ENCODE results near the gene SPEM1.

- TF ChIP-seq CTCF (IDR thresholded peaks at IDR 0.05; ENCODE audit: low read depth, low read length) (no peak), EZH2phosphoT487 (IDR thresholded peaks at IDR 0.05; ENCODE audit: low read depth) (no peak)
These were observed at the start of gene SPEM1 for GRCh38 chr17:7419819-7420610.
